K562 (cell line): Measurements from ENCODE around the gene NDOR1. TPM values are rescaled to one million over a fixed set of nuclear protein-coding genes. Genes with fewer than 3 reads are reported as not detected.

Experiments used
- ATAC-seq: fragments of 200-7000 bp; cut with Tn5 transposase; 3 replicates; pipeline ENCODE4 v1.9.1; 2020; ENCODE audit warnings: moderate library complexity
- BruUV-seq: library from RNA; stranded (reverse); fragments of 400-500 nt; replicated peaks from 2 replicates; lab custom pipeline; 2021; lab: Mats Ljungman, UMichigan
- CTCF ChIA-PET: fragments of 300-600 bp; formaldehyde crosslinking; extraction: SDS; loops from one replicate; lab custom pipeline; 2021; ENCODE audit warnings: low intra/inter-chr PET ratio; lab: Yijun Ruan, JAX
- POLR2A ChIA-PET: fragments of 300-600, 350-650 bp; sonication (Branson Sonifier 250); formaldehyde crosslinking; extraction: SDS; loops from one replicate; lab custom pipeline; 2021; ENCODE audit warnings: antibody characterized with exemption, inconsistent platforms; lab: Yijun Ruan, JAX
- DNase-seq, 4 experiments: peaks; one replicate each; pipeline versions ENCODE4 v3.0.0 to v3.0.0-alpha.2; 2011 to 2018; ENCODE audit warnings: low spot score in 3 of 4, mixed read lengths in 3 of 4; ENCODE audit errors: extremely low read depth in 1 of 4
- FAIRE-seq: peaks from 2 replicates; lab custom pipeline; 2011; peaks lifted over from hg19 to GRCh38; lab: Jason Lieb, UNC
- H2AFZ ChIP-seq: 2 replicates; pipeline ENCODE4 v1.6.0; 2011; ENCODE audit warnings: low read depth, low read length, control low read depth, inconsistent platforms
- H3K27ac ChIP-seq: fragments of 200-600 bp; 3 replicates; pipeline ENCODE4 v1.8.0; 2011; ENCODE audit warnings: low read depth, mild to moderate bottlenecking, control low read depth, inconsistent platforms, low read length, moderate library complexity, mixed read lengths; ENCODE audit errors: extremely low read depth
- H3K27me3 ChIP-seq, 2 experiments: fragments of 300-600 bp in 1 of 2; 2 replicates in 1 of 2; 3 replicates in 1 of 2; pipeline versions ENCODE4 v1.6.0 to v1.8.0; 2011; ENCODE audit warnings: inconsistent platforms in 2 of 2, low read length in 2 of 2, mild to moderate bottlenecking in 1 of 2, mixed read lengths in 1 of 2, moderate library complexity in 1 of 2; ENCODE audit not compliant: control insufficient read depth in 2 of 2, insufficient read depth in 2 of 2
- H3K36me3 ChIP-seq: fragments of 300-600 bp; 3 replicates; pipeline ENCODE4 v1.8.0; 2011; ENCODE audit warnings: mild to moderate bottlenecking, low read length, inconsistent platforms; ENCODE audit not compliant: control insufficient read depth, insufficient read depth
- H3K4me1 ChIP-seq, 2 experiments: fragments of 200-600 bp in 1 of 2; replicated peaks in 1 of 2; 2 replicates in 1 of 2; 3 replicates in 1 of 2; pipeline versions ENCODE4 v1.5.1 to v1.8.0; 2011; ENCODE audit warnings: inconsistent platforms in 2 of 2, low read length in 2 of 2, mild to moderate bottlenecking in 1 of 2, mixed read lengths in 1 of 2, moderate library complexity in 1 of 2; ENCODE audit not compliant: control insufficient read depth in 2 of 2, insufficient read depth in 2 of 2
- H3K4me2 ChIP-seq: 2 replicates; pipeline ENCODE4 v1.6.1; 2011; ENCODE audit warnings: low read length, control low read depth, inconsistent platforms, mixed read lengths; ENCODE audit not compliant: insufficient read depth
- H3K4me3 ChIP-seq: fragments of 200-600 bp; sonication (generic), shearing (Covaris generic); 2 replicates; pipeline ENCODE4 v1.5.1; 2016; ENCODE audit warnings: control low read depth, inconsistent platforms
- H3K79me2 ChIP-seq: fragments of 200-600 bp; 3 replicates; pipeline ENCODE4 v1.8.0; 2011; ENCODE audit warnings: low read length, inconsistent platforms; ENCODE audit not compliant: control insufficient read depth, insufficient read depth
- H3K9ac ChIP-seq, 2 experiments: 2 replicates each; pipeline versions ENCODE4 v1.6.0 to v1.6.1; 2011; ENCODE audit warnings: low read depth in 2 of 2, low read length in 2 of 2, control low read depth in 1 of 2, inconsistent platforms in 1 of 2, mild to moderate bottlenecking in 1 of 2, mixed read lengths in 1 of 2; ENCODE audit not compliant: insufficient read depth in 1 of 2
- H3K9me1 ChIP-seq: one replicate; pipeline ENCODE4 v1.6.0; 2011; ENCODE audit warnings: inconsistent platforms, mild to moderate bottlenecking, low read length, moderate library complexity; ENCODE audit not compliant: control insufficient read depth, insufficient read depth
- H3K9me3 ChIP-seq: replicated peaks from 2 replicates; pipeline ENCODE4 v1.5.1; 2011; ENCODE audit warnings: low read depth, low read length, inconsistent platforms; ENCODE audit not compliant: control insufficient read depth, insufficient read depth
- H4K20me1 ChIP-seq: replicated peaks from 2 replicates; pipeline ENCODE4 v1.6.1; 2011; ENCODE audit warnings: low read length, inconsistent platforms, mixed read lengths; ENCODE audit not compliant: control insufficient read depth, insufficient read depth
- E2F6 ChIP-seq, 2 experiments: IDR thresholded peaks; 2 replicates each; pipeline ENCODE4 v1.6.1; 2011; ENCODE audit warnings: borderline replicate concordance in 1 of 2, control low read depth in 1 of 2, low read depth in 1 of 2, low read length in 1 of 2, mild to moderate bottlenecking in 1 of 2, mixed read lengths in 1 of 2, moderate library complexity in 1 of 2; ENCODE audit not compliant: insufficient read depth in 1 of 2, insufficient read length in 1 of 2, poor library complexity in 1 of 2, severe bottlenecking in 1 of 2; ENCODE audit errors: extremely low read depth in 1 of 2
- FOSL1 ChIP-seq: fragments of 200-800 bp; sonication (Bioruptor generic); conservative IDR thresholded peaks from 2 replicates; pipeline ENCODE4 v1.6.1; 2016; ENCODE audit warnings: missing genetic modification characterization, missing compliant biosample characterization
- HMBOX1 ChIP-seq: sonication (generic); IDR thresholded peaks from 2 replicates; pipeline ENCODE4 v1.6.1; 2016
- NEUROD1 ChIP-seq: fragments of 150-350 bp; IDR thresholded peaks from 2 replicates; pipeline ENCODE4 v1.6.1; 2014; ENCODE audit warnings: borderline replicate concordance, low read length, low read depth; ENCODE audit not compliant: partially characterized antibody
- NR2F6 ChIP-seq: fragments of 450-650 bp; formaldehyde crosslinking; IDR thresholded peaks from 2 replicates; pipeline ENCODE4 v1.4.0; 2020; ENCODE audit warnings: mild to moderate bottlenecking
- POLR3G ChIP-seq: IDR thresholded peaks from 2 replicates; pipeline ENCODE4 v1.6.1; 2011; ENCODE audit not compliant: insufficient read length, insufficient replicate concordance; ENCODE audit errors: extremely low read depth
- SP2 ChIP-seq: IDR thresholded peaks from 2 replicates; pipeline ENCODE4 v1.6.1; 2011; ENCODE audit warnings: mild to moderate bottlenecking, low read depth, low read length, moderate library complexity; ENCODE audit not compliant: poor library complexity, severe bottlenecking; ENCODE audit errors: extremely low read depth
- U2AF1 ChIP-seq: fragments of 200-400 bp; formaldehyde crosslinking; optimal IDR thresholded peaks from 2 replicates; pipeline ENCODE3; 2017; ENCODE audit warnings: mild to moderate bottlenecking, low read depth, low read length, moderate library complexity
- ZBTB7A ChIP-seq: IDR thresholded peaks from 2 replicates; pipeline ENCODE4 v1.6.1; 2011; ENCODE audit warnings: low read depth, mild to moderate bottlenecking, low read length, moderate library complexity, borderline replicate concordance; ENCODE audit not compliant: control insufficient read depth
- ZNF146 ChIP-seq: IDR thresholded peaks from one replicate; pipeline ENCODE4 v1.6.1; 2018; ENCODE audit warnings: missing compliant biosample characterization; ENCODE audit not compliant: unreplicated experiment
- ZNF280A ChIP-seq: fragments of 450-650 bp; IDR thresholded peaks from 2 replicates; pipeline ENCODE4 v1.6.1; 2018; ENCODE audit warnings: mild to moderate bottlenecking, low read depth; ENCODE audit not compliant: partially characterized antibody
- ZNF699 ChIP-seq: fragments of 250-450 bp; sonication (Bioruptor Pico); IDR thresholded peaks from 2 replicates; pipeline ENCODE4 v1.8.0; 2021; ENCODE audit warnings: mild to moderate bottlenecking, moderate library complexity; ENCODE audit not compliant: insufficient replicate concordance
- WGBS: fragments of 100-300 bp; shearing (Covaris generic); methylation state at CpG from one replicate; pipeline ENCODE4 v1.1.6; 2016; ENCODE audit warnings: low coverage, mixed read lengths; ENCODE audit not compliant: insufficient coverage; ENCODE audit errors: missing lambda C conversion rate; 5-methylcytosine and 5-hydroxymethylcytosine counted together
- in situ Hi-C: fragments of 300-500 bp; cut with MboI; formaldehyde crosslinking; loops from 4 replicates; pipeline ENCODE4 v1.15.0; 2018; ENCODE audit warnings: inconsistent platforms, mixed read lengths
- intact Hi-C: fragments of 100-400 bp; cut with micrococcal nuclease; formaldehyde crosslinking; loops from 2 replicates; pipeline ENCODE4 v1.14.2; 2022
- polyA plus RNA-seq, 8 experiments: library from polyadenylated mRNA; depleted of rRNA in 4 of 8; stranded (reverse) in 5 of 8; unstranded in 3 of 8; fragments of >200 nt; fragmentation: Nextera tagmentation in 2 of 8; fragmentation: Illumina TruSeq in 1 of 8; extraction: Ambion mirVana in 2 of 8; extraction: Trizol in 1 of 8; gene quantifications; 2 replicates each; pipeline versions ENCODE4 v1.2.1 to v1.2.3, GENCODE V29; 2011 to 2014; ENCODE audit warnings: inconsistent platforms in 1 of 8, missing spikeins in 1 of 8
- total RNA-seq, 7 experiments: library from RNA; depleted of rRNA in 6 of 7; stranded (reverse); fragments of >200 nt in 6 of 7; fragmentation: Illumina TruSeq in 2 of 7; extraction: Trizol in 2 of 7; gene quantifications; 2 replicates each; pipeline versions ENCODE4 v1.2.1 to v1.2.3, GENCODE V29; 2011 to 2021; ENCODE audit warnings: low replicate concordance in 1 of 7

NDOR1 gene
- total and polyA plus RNA-seq, 9 of the 15 experiments (the other 6 are each of a cell fraction or from before 2014, with no cell fraction given): 0.06 to 36.9 (median 6.9) TPM

- no peak for TF ChIP-seq SP2
- no peak for TF ChIP-seq U2AF1
- TF ChIP-seq FOSL1 (tag): no peak
- TF ChIP-seq NEUROD1: no peak
- TF ChIP-seq ZNF699 (CRISPR knock-in tag): no peak
- TF ChIP-seq POLR3G: no peak
Observed at GRCh38 chr9:137163805-137164204, 41.7 kb upstream of the NDOR1 start (continued).

- peak overlapping the region in 1 of 2 experiments; percentile 71; a peak in 2 of 4 replicates for H3K9ac ChIP-seq
- H3K36me3 ChIP-seq: no peaks in the 10 kb centered on the region
- H3K27me3 ChIP-seq: peaks cover 29 to 39% of the 10 kb centered on the region in 2 experiments; a peak in 4 of 5 replicates
Observed at GRCh38 chr9:137164370-137165249, 40.9 kb upstream of the NDOR1 start.

More at GRCh38 chr9:137164370-137165249, 40.9 kb upstream of the NDOR1 start:
- Histone ChIP-seq H3K9me3 (no peaks in the 10 kb centered on the region), H3K9me1 (no peaks in the 10 kb centered on the region), H2AFZ (no peak overlapping the region), H3K27ac (no peak overlapping the region), H4K20me1 (no peaks in the 10 kb centered on the region; the same call in 1 of the 2 replicates), H3K4me1 (peaks cover 0 to 99% of the 10 kb centered on the region in 2 experiments; a peak in 3 of 5 replicates), H3K4me2 (no peak overlapping the region), H3K4me3 (no peak overlapping the region), H3K79me2 (no peaks in the 10 kb centered on the region)
- FAIRE-seq: no peak
- ATAC-seq: no peak
- ChIA-PET POLR2A (interaction anchor here (0.6 to 1.4 kb wide), 2 partner anchors 17 to 80 kb away, joined by 3 to 4 read pairs; no protein-coding TSS in a partner anchor), CTCF (no interaction called here)
- no TSS peak for BruUV-seq
- WGBS: 25% methylated on average over 20 of the region's 34 CpGs
- in situ Hi-C loops: no loop called here
- no peak for TF ChIP-seq ZBTB7A
- no peak for TF ChIP-seq E2F6 (IDR thresholded peaks at IDR 0.05; ENCODE audit: borderline replicate concordance in 1 of 2, extremely low read depth in 1 of 2, insufficient read depth in 1 of 2, insufficient read length in 1 of 2, low read depth in 1 of 2, low read length in 1 of 2, poor library complexity in 1 of 2, severe bottlenecking in 1 of 2)
- TF ChIP-seq NR2F6 (CRISPR knock-in tag): no peak
- no peak for TF ChIP-seq ZNF280A
- TF ChIP-seq ZNF146 (CRISPR knock-in tag): no peak
- no peak for TF ChIP-seq HMBOX1
- intact Hi-C loops: no loop called here
- DNase-seq: peak in 1 of 4 experiments; percentile 10
